Esophagus (tissue), 2 donors: ENCODE data around the gene RPP40. TPM values are rescaled to one million over a fixed set of nuclear protein-coding genes. Genes with fewer than 3 reads are reported as not detected.

ENCODE experiments used
- H3K27ac ChIP-seq, 2 donors: one replicate each; pipeline ENCODE4 v1.5.1; 2013; ENCODE audit warnings: low read depth in 2 of 2, mild to moderate bottlenecking in 2 of 2, inconsistent platforms in 1 of 2, low read length in 1 of 2, moderate library complexity in 1 of 2
- H3K27me3 ChIP-seq, 2 donors: one replicate each; pipeline ENCODE4 v1.6.1; 2013; ENCODE audit warnings: low read length in 2 of 2, control low read depth in 1 of 2, mild to moderate bottlenecking in 1 of 2; ENCODE audit not compliant: insufficient read depth in 2 of 2, control insufficient read depth in 1 of 2
- H3K36me3 ChIP-seq, 2 donors: one replicate each; pipeline ENCODE4 v1.6.1; 2013; ENCODE audit warnings: low read length in 1 of 2; ENCODE audit not compliant: control insufficient read depth in 2 of 2, insufficient read depth in 2 of 2
- H3K4me1 ChIP-seq, 2 donors: one replicate each; pipeline ENCODE4 v1.6.1; 2013; ENCODE audit warnings: low read length in 1 of 2; ENCODE audit not compliant: control insufficient read depth in 2 of 2, insufficient read depth in 2 of 2
- H3K4me3 ChIP-seq, 2 donors: one replicate each; pipeline ENCODE4 v1.5.1; 2013; ENCODE audit warnings: low read length in 2 of 2, mild to moderate bottlenecking in 2 of 2, low read depth in 1 of 2, moderate library complexity in 1 of 2
- H3K9me3 ChIP-seq, 2 donors: one replicate each; pipeline ENCODE4 v1.6.1; 2013; ENCODE audit warnings: mild to moderate bottlenecking in 2 of 2, low read depth in 1 of 2, low read length in 1 of 2, moderate library complexity in 1 of 2; ENCODE audit not compliant: control insufficient read depth in 2 of 2, insufficient read depth in 1 of 2
- WGBS, 2 donors: extraction: QIAGEN DNeasy Blood & Tissue Kit; methylation state at CpG; one replicate each; pipeline ENCODE4 v1.1.7; 2013; 5-methylcytosine and 5-hydroxymethylcytosine counted together
- polyA plus RNA-seq, 2 donors: library from polyadenylated mRNA; stranded (reverse); fragments of 200-250 nt; gene quantifications; one replicate each; pipeline ENCODE4 v1.2.3, GENCODE V29; 2013
- donor health status: healthy with polysubstance abuse.
- donor health status: Bipolar disorder and iron deficiency.

The RPP40 gene
- polyA plus RNA-seq, 2 donors: 6.9 to 15.3 TPM

DNA sequence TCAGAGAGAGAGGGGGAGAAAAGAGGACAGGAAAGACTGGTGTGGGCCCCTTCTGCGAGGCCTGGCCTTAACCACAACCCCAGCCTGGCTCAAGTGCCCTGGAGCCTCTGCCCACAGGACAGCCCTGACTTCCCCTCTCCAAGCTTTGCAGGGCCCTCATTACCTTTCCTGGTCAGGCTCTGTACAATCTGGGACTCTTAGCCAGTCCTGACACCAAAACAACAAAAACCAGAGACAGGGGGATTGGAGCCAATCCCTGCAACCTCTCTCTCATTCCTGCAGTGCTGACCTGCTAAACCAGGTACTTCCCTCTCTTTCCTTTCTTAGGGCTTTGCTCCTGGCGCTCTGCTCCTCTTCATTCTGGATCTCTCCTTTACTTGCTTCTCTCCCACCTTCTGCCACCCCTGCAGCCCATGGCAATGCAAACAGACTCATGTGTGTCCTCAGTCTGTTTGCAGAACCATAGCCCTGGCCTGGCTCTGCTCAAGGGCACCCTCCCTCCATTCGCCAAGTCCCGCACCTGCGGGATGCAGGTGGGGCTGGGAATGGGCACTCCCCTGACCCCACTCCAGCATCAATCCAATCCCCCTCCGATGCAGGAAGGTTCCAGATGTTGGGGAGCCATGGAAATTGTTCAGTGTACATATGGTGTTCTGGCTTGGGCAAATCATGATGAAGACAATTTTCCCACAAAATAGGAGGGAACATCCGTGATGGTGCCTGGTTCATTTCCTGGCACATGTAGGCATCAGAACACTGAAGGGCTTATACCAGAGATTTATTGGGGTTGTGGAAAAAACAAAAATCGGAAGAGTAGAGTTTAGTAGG lies 38.1 kb downstream of the RPP40 start:
- H3K36me3 ChIP-seq: no peaks in the 10 kb centered on the region
- peaks cover 0 to 2% of the 10 kb centered on the region in 2 donors for H3K4me1 ChIP-seq
- no peaks in the 10 kb centered on the region for H3K9me3 ChIP-seq
- no peak overlapping the region for H3K4me3 ChIP-seq
- WGBS, 2 donors: 82 to 86% methylated on average over 8 of the region's 8 CpGs
- no peaks in the 10 kb centered on the region for H3K27me3 ChIP-seq
- H3K27ac ChIP-seq: no peak overlapping the region

DNA sequence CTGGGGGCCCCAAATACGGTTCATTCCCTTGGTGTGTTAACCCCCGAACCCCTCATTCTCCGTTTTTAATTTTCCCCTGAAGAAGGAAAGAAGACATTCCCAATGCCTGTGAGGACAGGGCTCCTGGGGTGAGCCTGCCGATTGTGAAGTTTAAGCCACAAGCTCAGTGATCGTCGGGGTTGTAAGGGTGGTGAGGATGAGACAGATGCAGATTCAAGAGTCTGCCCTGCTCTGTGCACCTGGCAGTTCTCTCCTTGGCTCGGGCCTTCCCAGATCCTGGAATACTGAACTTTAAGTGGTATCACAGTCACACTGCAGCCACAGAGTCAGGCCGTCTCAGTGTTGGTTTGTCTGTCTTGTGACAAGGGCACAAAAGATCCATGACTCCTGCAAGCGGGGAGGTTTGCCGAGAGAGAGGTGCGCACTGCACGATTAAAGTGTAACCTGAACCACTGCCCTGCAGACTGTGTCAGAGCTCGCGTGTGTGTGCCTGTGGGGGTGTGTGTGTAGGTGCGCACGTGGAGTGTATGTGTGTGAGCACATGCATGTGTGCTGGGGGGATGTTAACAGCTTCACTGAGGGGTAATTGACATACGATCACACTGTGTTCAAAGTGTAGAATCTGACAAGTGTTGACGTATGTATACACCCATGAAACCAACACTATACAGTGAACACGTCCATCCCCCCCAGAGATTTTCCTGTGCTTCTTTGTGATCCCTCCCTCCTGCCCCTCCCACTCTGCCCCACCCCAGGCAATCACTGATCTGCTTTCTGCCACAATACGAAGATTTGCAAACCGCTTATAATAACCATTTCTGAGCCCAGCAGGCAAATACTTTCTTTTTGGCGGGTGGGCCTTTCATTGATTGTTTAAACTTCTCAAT lies 38.9 kb downstream of the RPP40 start:
- H3K4me3 ChIP-seq: no peak overlapping the region
- no peaks in the 10 kb centered on the region for H3K9me3 ChIP-seq
- no peak overlapping the region for H3K27ac ChIP-seq
- no peaks in the 10 kb centered on the region for H3K36me3 ChIP-seq
- H3K4me1 ChIP-seq: no peaks in the 10 kb centered on the region
- H3K27me3 ChIP-seq: no peaks in the 10 kb centered on the region
- 70 to 76% methylated on average over 22 of the region's 22 CpGs for WGBS, 2 donors

DNA sequence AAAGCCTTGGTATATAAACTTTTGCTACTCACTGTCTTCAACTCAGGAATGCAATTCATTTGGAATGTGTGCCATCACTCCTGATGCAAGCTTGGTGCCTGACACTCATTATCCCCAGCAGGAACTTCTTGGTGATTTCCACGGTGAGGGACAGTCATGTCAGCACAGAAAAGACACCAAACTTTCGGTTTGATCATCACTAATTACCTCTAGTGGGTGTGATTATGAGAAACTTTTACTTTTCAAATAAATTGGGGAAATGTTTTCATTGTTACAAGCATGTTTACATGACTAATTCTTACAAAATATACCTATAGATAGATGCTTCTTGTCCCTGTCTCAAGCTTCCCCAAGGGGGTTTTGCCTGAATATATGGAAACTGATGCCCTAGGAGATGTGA lies 40.9 kb downstream of the RPP40 start:
- Histone ChIP-seq H3K36me3 (no peaks in the 10 kb centered on the region), H3K4me1 (no peaks in the 10 kb centered on the region), H3K27me3 (no peaks in the 10 kb centered on the region), H3K9me3 (no peaks in the 10 kb centered on the region), H3K27ac (no peak overlapping the region), H3K4me3 (no peak overlapping the region)
- WGBS, 2 donors: 69 to 79% methylated on average over 2 of the region's 2 CpGs

DNA sequence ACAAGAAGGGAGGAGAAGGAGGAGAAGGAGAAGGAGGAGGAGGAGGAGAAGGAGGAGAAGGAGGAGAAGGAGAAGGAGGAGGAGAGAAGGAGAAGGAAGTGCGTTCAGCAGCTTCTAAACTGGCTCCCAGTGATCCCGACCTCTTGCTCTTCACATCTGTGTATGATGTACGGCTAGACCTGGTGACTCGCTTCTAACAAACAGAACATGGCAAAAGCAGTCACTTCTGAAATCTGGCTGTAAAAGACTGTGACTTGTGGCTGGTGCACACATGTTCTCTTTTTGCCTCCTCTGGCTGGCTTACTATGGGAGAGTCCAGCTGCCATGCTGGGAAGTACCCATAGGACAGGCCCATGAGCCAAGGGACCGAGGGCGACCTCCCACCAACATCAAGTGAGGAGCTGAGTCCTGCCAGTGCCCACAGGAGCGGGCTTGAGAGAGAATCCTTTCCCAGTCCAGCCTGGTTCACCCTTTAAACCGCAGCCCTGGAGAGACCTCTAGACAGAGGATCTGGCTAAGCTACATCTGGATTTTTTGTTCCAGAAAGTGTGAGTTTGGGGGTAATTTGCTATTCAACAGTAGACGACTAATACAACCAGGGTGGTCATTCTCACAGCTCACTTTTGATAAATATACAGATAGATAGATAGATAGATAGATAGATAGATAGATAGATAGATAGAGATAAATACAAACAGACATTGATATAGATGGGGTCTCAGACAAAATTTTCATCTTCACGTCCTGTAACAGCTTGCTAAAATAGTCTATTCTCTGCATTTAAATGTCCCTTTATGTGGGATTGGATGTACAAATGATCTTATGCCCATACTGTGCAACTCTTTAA lies 42.3 kb downstream of the RPP40 start:
- no peaks in the 10 kb centered on the region for H3K4me1 ChIP-seq
- WGBS, 2 donors: 86 to 90% methylated on average over 10 of the region's 10 CpGs
- H3K27me3 ChIP-seq: no peaks in the 10 kb centered on the region
- H3K9me3 ChIP-seq: no peaks in the 10 kb centered on the region
- no peak overlapping the region for H3K27ac ChIP-seq
- no peaks in the 10 kb centered on the region for H3K36me3 ChIP-seq
- no peak overlapping the region for H3K4me3 ChIP-seq

DNA sequence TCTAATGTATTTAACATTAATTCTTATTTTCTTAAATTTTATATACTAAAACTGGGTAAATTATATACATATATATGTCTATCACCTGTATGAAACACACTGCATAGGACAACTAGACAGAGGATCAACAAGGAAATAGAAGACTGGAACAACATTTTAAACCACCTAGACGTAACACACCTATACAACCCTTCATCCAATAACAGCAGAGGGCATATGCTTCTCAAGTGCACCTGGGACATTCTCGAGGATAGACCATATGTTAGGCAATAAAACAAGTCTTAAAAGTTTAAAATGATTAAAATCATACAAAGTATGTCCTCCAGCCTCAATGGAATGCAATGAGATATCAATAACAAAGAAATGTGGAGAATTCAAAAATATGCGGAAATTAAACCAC lies 45.2 kb downstream of the RPP40 start:
- Histone ChIP-seq H3K4me1 (no peaks in the 10 kb centered on the region), H3K9me3 (no peaks in the 10 kb centered on the region), H3K4me3 (no peak overlapping the region), H3K27me3 (no peaks in the 10 kb centered on the region), H3K36me3 (peaks cover 2 to 3% of the 10 kb centered on the region in 2 donors), H3K27ac (no peak overlapping the region)
- WGBS, 2 donors: 84 to 91% methylated on average over 3 of the region's 3 CpGs

DNA sequence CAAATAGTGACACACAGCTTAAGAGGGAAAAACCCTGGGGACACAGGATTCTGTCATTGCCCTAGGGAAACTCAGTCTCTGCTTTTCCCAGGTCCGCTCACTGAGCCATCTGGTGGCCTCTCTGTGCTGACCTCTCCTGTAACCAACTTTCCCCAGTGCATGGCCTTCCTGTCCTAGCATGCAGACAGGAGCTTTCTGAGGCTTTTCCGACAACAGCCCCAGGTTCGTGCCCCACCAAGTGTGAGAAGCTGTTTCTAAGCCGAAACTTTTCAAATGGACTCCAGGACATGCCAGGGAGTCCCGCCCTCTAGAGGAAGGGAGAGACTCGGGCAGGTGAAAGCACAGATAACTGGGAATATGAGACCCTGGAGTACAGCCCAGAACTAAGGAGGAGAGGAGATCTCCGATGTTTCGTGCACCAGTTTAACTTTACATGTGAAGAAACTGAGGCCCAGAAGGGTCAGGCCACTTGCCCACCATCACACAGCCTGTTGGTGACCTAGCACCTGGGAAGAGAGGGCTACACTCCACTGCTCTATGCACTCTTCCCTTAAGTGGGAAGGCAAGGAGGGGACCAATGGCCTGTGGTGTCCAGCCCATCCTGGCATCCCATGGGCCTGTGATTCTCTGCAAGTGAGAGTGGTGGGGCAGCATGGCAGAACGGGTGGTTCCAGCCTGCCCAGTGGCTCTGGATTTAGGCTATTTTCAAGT lies 46.2 kb downstream of the RPP40 start:
- 58 to 65% methylated on average over 9 of the region's 9 CpGs for WGBS, 2 donors
- no peaks in the 10 kb centered on the region for H3K27me3 ChIP-seq
- peaks cover 5 to 6% of the 10 kb centered on the region in 2 donors for H3K36me3 ChIP-seq
- no peak overlapping the region for H3K4me3 ChIP-seq
- H3K27ac ChIP-seq: no peak overlapping the region
- no peaks in the 10 kb centered on the region for H3K4me1 ChIP-seq
- H3K9me3 ChIP-seq: no peaks in the 10 kb centered on the region

DNA sequence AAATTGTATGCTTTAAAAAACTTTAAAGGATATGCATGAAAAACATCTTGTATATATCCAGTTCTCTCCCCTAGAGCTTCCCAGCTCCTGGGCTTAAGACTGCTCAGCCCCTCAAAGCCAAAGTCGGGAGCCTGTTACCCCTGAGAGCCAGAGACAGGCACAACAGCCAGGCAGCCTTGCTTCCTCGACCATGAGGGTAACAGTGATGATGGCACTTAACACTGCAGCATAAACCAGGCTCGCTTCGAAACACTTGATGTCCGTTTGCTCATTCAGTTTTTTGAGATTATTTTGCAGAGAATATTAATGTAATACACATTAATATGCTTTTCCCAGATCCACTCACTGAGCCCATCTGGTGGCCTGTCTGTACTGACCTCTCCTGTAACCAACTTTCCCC lies 47.2 kb downstream of the RPP40 start:
- peaks cover 5 to 11% of the 10 kb centered on the region in 2 donors for H3K36me3 ChIP-seq
- H3K27ac ChIP-seq: no peak overlapping the region
- no peak overlapping the region for H3K4me3 ChIP-seq
- no peaks in the 10 kb centered on the region for H3K9me3 ChIP-seq
- no peaks in the 10 kb centered on the region for H3K4me1 ChIP-seq
- WGBS, 2 donors: 90 to 93% methylated on average over 5 of the region's 5 CpGs
- no peaks in the 10 kb centered on the region for H3K27me3 ChIP-seq

DNA sequence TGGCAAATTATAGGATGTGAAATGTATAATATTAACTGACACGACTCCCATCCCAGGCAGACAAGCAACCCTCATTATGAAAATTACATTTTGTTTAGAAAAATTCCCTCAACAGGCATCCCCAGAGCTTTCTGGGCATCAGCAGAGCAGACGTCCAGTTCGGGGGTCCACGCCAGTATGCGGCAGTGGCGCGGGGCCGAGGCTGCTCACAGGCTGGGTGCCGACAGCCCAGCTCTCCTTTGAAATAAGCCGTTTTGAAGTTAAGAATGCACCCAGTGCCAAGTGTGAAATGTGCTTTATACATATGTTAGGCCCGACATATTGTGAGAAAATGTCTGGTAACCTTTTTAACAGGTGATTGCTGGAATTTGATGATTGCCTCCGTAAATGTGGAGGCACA lies 50.4 kb downstream of the RPP40 start:
- Histone ChIP-seq H3K4me3 (no peak overlapping the region), H3K4me1 (peaks cover 0 to 3% of the 10 kb centered on the region in 2 donors), H3K9me3 (no peaks in the 10 kb centered on the region), H3K27me3 (no peaks in the 10 kb centered on the region), H3K27ac (no peak overlapping the region), H3K36me3 (peaks cover 5 to 17% of the 10 kb centered on the region in 2 donors)
- WGBS, 2 donors: 96 to 98% methylated on average over 12 of the region's 12 CpGs
